Heart left ventricle (tissue), 16 donors: ENCODE data around the gene RAB11A. TPM values are rescaled to one million over a fixed set of nuclear protein-coding genes. Genes with fewer than 3 reads are reported as not detected.

Source experiments
- ATAC-seq, 4 donors: fragments of 200-7000 bp; cut with Tn5 transposase; one replicate each; pipeline ENCODE4 v1.9.1; 2020 to 2022; ENCODE audit warnings: moderate library complexity in 4 of 4, mild to moderate bottlenecking in 3 of 4, moderate number of reproducible peaks in 1 of 4
- DNase-seq, 5 donors: peaks; one replicate each; pipeline ENCODE4 v3.0.0-alpha.2; 2020
- H3K27ac ChIP-seq, 12 donors: fragments of 200-600 bp; sonication (generic) in 4 of 12; one replicate each; pipeline versions ENCODE4 v1.5.0 to v1.8.0; 2016 to 2022; ENCODE audit warnings: mild to moderate bottlenecking in 2 of 12
- H3K27me3 ChIP-seq, 9 donors: fragments of 200-600 bp; sonication (generic) in 2 of 9; one replicate each; pipeline versions ENCODE4 v1.5.1 to v1.8.0; 2016 to 2022; ENCODE audit warnings: mild to moderate bottlenecking in 3 of 9
- H3K36me3 ChIP-seq, 9 donors: fragments of 200-600 bp; sonication (generic) in 2 of 9; one replicate each; pipeline versions ENCODE4 v1.5.0 to v1.8.0; 2018 to 2022; ENCODE audit warnings: mild to moderate bottlenecking in 2 of 9
- H3K4me1 ChIP-seq, 12 donors: fragments of 200-600 bp; sonication (generic) in 4 of 12; one replicate each; pipeline versions ENCODE4 v1.5.0 to v1.8.0; 2016 to 2022; ENCODE audit warnings: mild to moderate bottlenecking in 3 of 12
- H3K4me3 ChIP-seq, 12 donors: fragments of 200-600 bp; sonication (generic) in 4 of 12; one replicate each; pipeline versions ENCODE4 v1.5.0 to v1.8.0; 2017 to 2022; ENCODE audit warnings: mild to moderate bottlenecking in 9 of 12, moderate library complexity in 4 of 12
- H3K9me3 ChIP-seq, 12 donors: fragments of 200-600 bp; sonication (generic) in 4 of 12; one replicate each; pipeline versions ENCODE4 v1.5.0 to v1.8.0; 2016 to 2022; ENCODE audit warnings: mild to moderate bottlenecking in 1 of 12
- CTCF ChIP-seq, 12 donors: fragments of 200-600 bp; sonication (generic) in 4 of 12; IDR thresholded peaks; one replicate each; pipeline versions ENCODE4 v1.5.0 to v1.8.0; 2018 to 2022; ENCODE audit warnings: antibody characterized with exemption in 12 of 12, mild to moderate bottlenecking in 5 of 12
- POLR2A ChIP-seq, 2 donors: fragments of 450-650 bp; IDR thresholded peaks; one replicate each; pipeline ENCODE4 v1.6.1; 2017; ENCODE audit warnings: antibody characterized with exemption in 2 of 2, mild to moderate bottlenecking in 2 of 2, moderate library complexity in 2 of 2
- WGBS, 4 donors: extraction: QIAGEN DNeasy Blood & Tissue Kit in 2 of 4; methylation state at CpG; one replicate each; pipeline versions ENCODE4 v1.1.5 to v1.1.7; 2013 to 2018; 5-methylcytosine and 5-hydroxymethylcytosine counted together
- intact Hi-C, 10 donors: fragments of 100-400 bp; cut with DNase I; formaldehyde crosslinking; loops; one replicate each; pipeline versions ENCODE4 v1.11.1 to v1.14.2; 2022
- polyA plus RNA-seq, 2 donors: library from polyadenylated mRNA; stranded (reverse); fragments of 200-250 nt; gene quantifications; one replicate each; pipeline ENCODE4 v1.2.3, GENCODE V29; 2013
- total RNA-seq, 9 donors: library from RNA; depleted of rRNA in 2 of 9; stranded (reverse); fragments of >200 nt in 2 of 9; fragmentation: NEBNext Ultra II Directional in 3 of 9; extraction: Animal tissue kit (Norgen Biotek cat#: 25700) in 3 of 9; gene quantifications; one replicate each; pipeline versions ENCODE4 v1.1.0 to v1.2.4, GENCODE V29; 2016 to 2023
- donor health status: ischemic (EF 13 %, LVEDD 7.1; RV severe dilation, severe dysfunction).
- donor health status: healthy with polysubstance abuse.
- donor health status: DM: no; HTN: yes; CAD: no.
- donor health status: DM: no; HTN: no; CAD: no.
- donor health status: ischemic (EF 25% LVEDD 6.9; RV normal size, moderate dysfunction).
- donor health status: ischemic (EF 25% LVEDD 5.7; RV mildly dilated, moderate dysfunction).
- donor health status: healthy.
- donor health status: DM: yes; HTN: yes; CAD: no.
- donor health status: ischemic (EF 35%, LVEDD 5.7; RV mildly dilated, moderate dysfunction).
- donor health status: nonischemic (EF 11% LVEDD 7.7; RV severe dilation, severe dysfunction).
- donor health status: DM: yes; HTN: yes; CAD: no.
- donor health status: PGD.
- donor health status: ischemic (EF 29% LVEDD 5.4; RV normal size, mild dysfunction).
- donor health status: nonischemic (EF 23%, LVEDD 6.1; RV moderate dilation, normal function).

Gene RAB11A
- total and polyA plus RNA-seq, 11 donors: 50.3 to 307 (median 162) TPM

GRCh38 chr15:65841121-65841930 is 28.0 kb upstream of the RAB11A start:
- no peak for TF ChIP-seq CTCF (IDR thresholded peaks at IDR 0.05)
- TF ChIP-seq POLR2A (IDR thresholded peaks at IDR 0.05): no peak
- intact Hi-C loops: no loop called here
- Histone ChIP-seq H3K27ac (peak overlapping the region in 3 of 12 donors; percentile 1 to 34 (median 31)), H3K27me3 (no peaks in the 10 kb centered on the region), H3K36me3 (no peaks in the 10 kb centered on the region), H3K4me3 (peak overlapping the region in 6 of 12 donors; percentile 12 to 39 (median 16)), H3K9me3 (no peaks in the 10 kb centered on the region), H3K4me1 (peaks cover 0 to 43% (median 0%) of the 10 kb centered on the region in 12 donors)
- peak in 1 of 4 donors; percentile 16 for ATAC-seq
- 49 to 60% (median 55%) methylated on average over 11 of the region's 11 CpGs for WGBS, 4 donors
- DNase-seq: peak in 2 of 5 donors; percentile 18 to 32

- WGBS, 4 donors: 77 to 84% (median 80%) methylated on average over 9 of the region's 9 CpGs
- H3K4me1 ChIP-seq: peaks cover 0 to 10% (median 0%) of the 10 kb centered on the region in 12 donors
- no peak for TF ChIP-seq CTCF (IDR thresholded peaks at IDR 0.05)
- TF ChIP-seq POLR2A (IDR thresholded peaks at IDR 0.05): no peak
- ATAC-seq: no peak
- no peak for DNase-seq
- H3K4me3 ChIP-seq: no peak overlapping the region
- no peaks in the 10 kb centered on the region for H3K9me3 ChIP-seq
- no peak overlapping the region for H3K27ac ChIP-seq
- H3K36me3 ChIP-seq: no peaks in the 10 kb centered on the region
- intact Hi-C loops: no loop called here
- H3K27me3 ChIP-seq: no peaks in the 10 kb centered on the region
Observed at GRCh38 chr15:65845826-65846519, 23.3 kb upstream of the RAB11A start.

GRCh38 chr15:65847989-65848388 is 21.3 kb upstream of the RAB11A start:
- TF ChIP-seq CTCF (IDR thresholded peaks at IDR 0.05) (no peak), POLR2A (IDR thresholded peaks at IDR 0.05) (no peak)
- intact Hi-C loops: no loop called here
- Histone ChIP-seq H3K36me3 (no peaks in the 10 kb centered on the region), H3K9me3 (no peaks in the 10 kb centered on the region), H3K27me3 (no peaks in the 10 kb centered on the region), H3K27ac (no peak overlapping the region), H3K4me3 (no peak overlapping the region), H3K4me1 (no peaks in the 10 kb centered on the region)
- DNase-seq (no peak), ATAC-seq (no peak)

- DNase-seq (no peak), ATAC-seq (no peak)
- TF ChIP-seq POLR2A (IDR thresholded peaks at IDR 0.05): no peak
- no peak for TF ChIP-seq CTCF (IDR thresholded peaks at IDR 0.05)
- WGBS, 4 donors: 91 to 96% (median 94%) methylated on average over 4 to 5 of the region's 5 CpGs
- H3K4me1 ChIP-seq: no peaks in the 10 kb centered on the region
- H3K27me3 ChIP-seq: no peaks in the 10 kb centered on the region
- no peak overlapping the region for H3K27ac ChIP-seq
- no peak overlapping the region for H3K4me3 ChIP-seq
- intact Hi-C loops: loop anchor here in 4 of 10 donors (10.0 kb wide), 3 partner anchors 57 to 217 kb away; partner anchors contain the start of gene DENND4A (in 1 of the 4)
- H3K36me3 ChIP-seq: no peaks in the 10 kb centered on the region
- H3K9me3 ChIP-seq: no peaks in the 10 kb centered on the region
Observed at GRCh38 chr15:65851981-65852380, 17.3 kb upstream of the RAB11A start.
